Activated T-cell treated with anti-CD3 and anti-CD28 coated beads, Interleukin-2, amount 50 U/mL, for 1 hour (primary cell): ENCODE measurements around the gene GRAMD1B.
"Not testable (repeated sequence)": the region's sequence is repeated elsewhere in the genome, so short reads cannot be mapped to it uniquely, and the experiment has no call there.

Source experiments
- DNase-seq: peaks from one replicate; pipeline ENCODE4 v3.0.0-alpha.2; 2020

The GRAMD1B gene

GRCh38 chr11:123653827-123654565 is 223.9 kb downstream of the GRAMD1B start:
- DNase-seq = peak; percentile 34

DNA sequence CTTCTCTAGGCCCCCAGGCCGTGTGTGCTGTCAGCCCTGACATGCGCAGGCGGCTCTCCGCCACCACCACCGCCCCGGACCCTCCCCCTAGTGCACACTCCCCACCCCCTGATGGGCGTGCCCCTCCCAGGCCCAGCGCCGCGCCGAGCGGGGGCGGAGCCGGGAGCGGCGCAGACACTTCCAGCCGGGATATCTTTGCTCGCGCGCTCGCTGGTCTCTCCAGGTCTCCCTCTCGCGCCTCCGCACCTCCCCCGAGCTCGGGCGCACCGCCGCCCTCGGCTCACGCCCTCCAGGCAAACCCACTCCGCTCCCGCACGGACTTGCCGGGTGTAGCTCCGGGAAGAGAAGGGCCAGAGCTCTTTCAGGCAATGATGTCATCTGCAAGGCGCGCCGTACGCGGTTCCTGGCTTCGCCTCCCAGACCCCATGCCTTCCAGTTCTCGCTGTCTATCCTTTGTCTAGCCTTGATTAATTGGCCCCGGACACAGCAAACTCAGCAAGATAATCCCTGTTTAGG is 224.6 kb downstream of the GRAMD1B start, which contains the start of gene SCN3B:
TSS of gene SCN3B (minus strand) at position 59 of the 516 bp plus-strand sequence. CDS start 823 bp downstream, outside the sequence.
- DNase-seq = peak; percentile 22

DNA sequence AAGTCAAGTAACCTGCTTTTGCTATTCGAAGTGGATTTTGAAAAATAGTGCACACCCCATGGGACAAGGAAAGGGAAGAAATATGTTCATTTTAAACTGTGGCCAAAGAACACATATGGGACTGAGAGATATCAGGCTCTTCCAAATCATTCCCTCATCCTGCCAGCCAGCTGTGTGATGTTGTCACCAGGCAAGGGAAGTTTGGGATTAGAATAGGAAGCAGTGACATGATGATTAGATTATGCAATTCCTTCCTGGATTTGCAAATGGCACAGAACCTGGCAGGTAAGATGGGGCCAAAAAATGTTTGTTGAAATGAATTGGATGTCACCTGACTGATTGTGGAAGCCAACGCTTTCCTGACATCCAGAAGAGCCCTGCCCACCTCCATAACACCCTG is 229.2 kb downstream of the GRAMD1B start:
- DNase-seq = no peak

- not testable (repeated sequence) for DNase-seq
These were observed 229.9 kb downstream of the GRAMD1B start for GRCh38 chr11:123659965-123660364.

DNA sequence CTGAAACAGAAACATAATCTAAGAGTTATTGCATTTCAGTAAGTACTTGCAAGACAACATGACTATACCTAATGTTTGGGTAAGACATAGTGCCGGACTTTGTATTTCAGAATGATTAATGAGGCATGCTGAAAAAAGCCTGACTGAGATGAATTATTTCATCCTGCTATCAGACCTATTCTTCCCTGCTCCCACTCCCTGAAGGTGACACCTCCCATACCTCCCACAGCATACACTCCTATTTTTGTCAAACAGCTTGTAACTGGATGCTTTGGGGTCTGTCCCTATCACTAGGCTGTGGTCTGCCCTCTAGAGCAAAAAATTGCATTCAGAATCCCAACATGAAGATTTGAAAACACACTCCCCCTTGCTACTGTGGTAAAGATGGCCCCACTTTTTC is 235.2 kb downstream of the GRAMD1B start:
- no peak for DNase-seq

DNA sequence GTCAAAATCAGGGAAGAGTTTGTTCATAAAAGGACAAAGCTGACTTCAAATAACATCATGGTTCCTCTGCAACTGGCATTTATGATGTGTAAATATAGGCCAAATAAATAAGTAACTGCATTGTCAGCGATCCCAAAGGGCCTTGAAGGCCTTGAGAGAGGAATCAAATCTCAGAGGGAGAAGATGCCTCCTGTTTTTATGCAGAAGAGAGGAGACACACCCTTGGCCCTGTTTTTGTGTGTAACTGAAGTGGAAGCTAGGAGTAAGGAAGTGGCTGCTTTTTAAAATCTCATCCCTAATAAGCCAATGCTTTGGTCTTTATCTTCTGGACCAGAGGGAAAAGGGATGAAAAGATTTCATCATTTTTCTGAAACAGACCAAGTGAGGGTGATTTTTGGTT is 240.0 kb downstream of the GRAMD1B start:
- DNase-seq = no peak

DNA sequence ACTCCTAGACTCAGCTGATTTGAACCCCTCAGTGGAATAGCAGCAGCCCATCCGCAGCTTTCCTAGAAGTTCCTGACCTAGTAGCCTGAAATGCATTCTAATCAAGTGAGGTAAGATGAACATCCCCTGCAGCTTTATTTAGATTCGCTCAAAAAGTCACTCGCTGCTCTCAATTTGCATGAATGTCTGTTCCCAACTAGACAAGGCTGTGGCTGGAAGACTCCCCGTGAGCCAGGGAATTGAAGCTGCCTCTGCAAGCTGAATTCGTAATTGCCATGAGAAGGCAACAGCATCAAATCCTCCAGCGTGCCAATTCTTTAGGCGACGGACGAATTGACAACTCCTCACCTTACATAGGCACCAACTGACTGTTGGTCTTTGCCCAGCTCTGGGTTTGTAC is 241.5 kb downstream of the GRAMD1B start:
- no peak for DNase-seq

GRCh38 chr11:123672568-123672967 is 242.5 kb downstream of the GRAMD1B start:
- DNase-seq = no peak

- DNase-seq = no peak
These were observed 244.2 kb downstream of the GRAMD1B start for GRCh38 chr11:123674297-123674696.
